Liver (tissue), 9 donors: ENCODE data around the gene RIN1. TPM values are rescaled to one million over a fixed set of nuclear protein-coding genes. Genes with fewer than 3 reads are reported as not detected.

Experiments
- DNase-seq: peaks from one replicate; pipeline ENCODE4 v3.0.0-alpha.2; 2017; ENCODE audit warnings: low spot score
- H3K27ac ChIP-seq, 2 donors: one replicate each; pipeline ENCODE4 v1.7.0; 2013; ENCODE audit warnings: inconsistent platforms in 2 of 2, low read length in 2 of 2, control low read depth in 1 of 2, low read depth in 1 of 2, mild to moderate bottlenecking in 1 of 2
- H3K27me3 ChIP-seq, 4 donors: one replicate each; pipeline versions ENCODE4 v1.6.1 to v1.7.0; 2013; ENCODE audit warnings: low read length in 3 of 4, inconsistent platforms in 1 of 4, mild to moderate bottlenecking in 1 of 4, moderate library complexity in 1 of 4; ENCODE audit not compliant: control insufficient read depth in 4 of 4, insufficient read depth in 4 of 4
- H3K36me3 ChIP-seq, 4 donors: one replicate each; pipeline versions ENCODE4 v1.6.1 to v1.7.0; 2013; ENCODE audit warnings: low read length in 3 of 4, mild to moderate bottlenecking in 3 of 4, low read depth in 1 of 4, moderate library complexity in 1 of 4; ENCODE audit not compliant: control insufficient read depth in 4 of 4, insufficient read depth in 3 of 4
- H3K4me1 ChIP-seq, 4 donors: one replicate each; pipeline versions ENCODE4 v1.6.1 to v1.7.0; 2013; ENCODE audit warnings: low read length in 3 of 4, mild to moderate bottlenecking in 3 of 4, moderate library complexity in 1 of 4; ENCODE audit not compliant: control insufficient read depth in 4 of 4, insufficient read depth in 4 of 4
- H3K4me3 ChIP-seq, 3 donors: one replicate each; pipeline versions ENCODE4 v1.6.1 to v1.7.0; 2013; ENCODE audit warnings: low read length in 3 of 3, control low read depth in 1 of 3, low read depth in 1 of 3, mild to moderate bottlenecking in 1 of 3
- H3K9ac ChIP-seq, 2 donors: one replicate each; pipeline ENCODE4 v1.7.0; 2013; ENCODE audit warnings: low read length in 2 of 2, mild to moderate bottlenecking in 2 of 2, moderate library complexity in 2 of 2, control low read depth in 1 of 2, low read depth in 1 of 2
- H3K9me3 ChIP-seq, 4 donors: one replicate each; pipeline versions ENCODE4 v1.6.1 to v1.7.0; 2013; ENCODE audit warnings: low read length in 3 of 4; ENCODE audit not compliant: control insufficient read depth in 4 of 4
- CTCF ChIP-seq: fragments of 150-350 bp; IDR thresholded peaks from 2 replicates; pipeline ENCODE4 v1.5.1; 2017; ENCODE audit warnings: improper control_type of control experiment, low read depth, low read length; ENCODE audit not compliant: missing input control
- EGR1 ChIP-seq, 2 donors: IDR thresholded peaks; 2 replicates each; pipeline ENCODE4 v1.6.1; 2016 to 2018; ENCODE audit warnings: antibody characterized with exemption in 2 of 2, low read depth in 2 of 2
- FOXA1 ChIP-seq: IDR thresholded peaks from 2 replicates; pipeline ENCODE4 v1.6.1; 2016; ENCODE audit warnings: antibody characterized with exemption
- FOXA2 ChIP-seq: IDR thresholded peaks from 2 replicates; pipeline ENCODE4 v1.6.1; 2016; ENCODE audit warnings: antibody characterized with exemption
- GABPA ChIP-seq, 2 donors: IDR thresholded peaks in 1 of 2; conservative IDR thresholded peaks in 1 of 2; 2 replicates each; pipeline ENCODE4 v1.6.1; 2016; ENCODE audit warnings: antibody characterized with exemption in 2 of 2, mild to moderate bottlenecking in 1 of 2, moderate library complexity in 1 of 2
- HNF4A ChIP-seq, 2 donors: conservative IDR thresholded peaks; 2 replicates each; pipeline ENCODE4 v1.6.1; 2016; ENCODE audit warnings: antibody characterized with exemption in 2 of 2, mild to moderate bottlenecking in 2 of 2
- HNF4G ChIP-seq: IDR thresholded peaks from 2 replicates; pipeline ENCODE4 v1.6.1; 2016; ENCODE audit warnings: antibody characterized with exemption
- JUND ChIP-seq, 2 donors: IDR thresholded peaks; 2 replicates each; pipeline ENCODE4 v1.6.1; 2016; ENCODE audit warnings: antibody characterized with exemption in 2 of 2
- MAX ChIP-seq: IDR thresholded peaks from 2 replicates; pipeline ENCODE4 v1.6.1; 2016; ENCODE audit warnings: antibody characterized with exemption
- NR2F2 ChIP-seq: IDR thresholded peaks from 2 replicates; pipeline ENCODE4 v1.6.1; 2016; ENCODE audit warnings: antibody characterized with exemption
- RAD21 ChIP-seq, 2 donors: IDR thresholded peaks; 2 replicates each; pipeline ENCODE4 v1.6.1; 2016; ENCODE audit warnings: antibody characterized with exemption in 2 of 2, mild to moderate bottlenecking in 2 of 2
- REST ChIP-seq: IDR thresholded peaks from 2 replicates; pipeline ENCODE4 v1.6.1; 2016; ENCODE audit warnings: antibody characterized with exemption, mild to moderate bottlenecking
- RXRA ChIP-seq, 2 donors: IDR thresholded peaks; 2 replicates each; pipeline ENCODE4 v1.6.1; 2017 to 2018; ENCODE audit warnings: antibody characterized with exemption in 2 of 2, mild to moderate bottlenecking in 1 of 2
- SP1 ChIP-seq: IDR thresholded peaks from 2 replicates; pipeline ENCODE4 v1.6.1; 2018; ENCODE audit warnings: antibody characterized with exemption, mild to moderate bottlenecking
- TAF1 ChIP-seq: conservative IDR thresholded peaks from 2 replicates; pipeline ENCODE4 v1.6.1; 2016; ENCODE audit warnings: antibody characterized with exemption, mild to moderate bottlenecking
- YY1 ChIP-seq: IDR thresholded peaks from 2 replicates; pipeline ENCODE4 v1.6.1; 2016; ENCODE audit warnings: antibody characterized with exemption, mild to moderate bottlenecking
- ZBTB33 ChIP-seq: IDR thresholded peaks from 2 replicates; pipeline ENCODE4 v1.6.1; 2016; ENCODE audit warnings: antibody characterized with exemption
- WGBS: extraction: QIAGEN DNeasy Blood & Tissue Kit; methylation state at CpG from one replicate; pipeline ENCODE4 v1.1.7; 2013; 5-methylcytosine and 5-hydroxymethylcytosine counted together
- polyA plus RNA-seq, 2 donors: library from polyadenylated mRNA; stranded (reverse) in 1 of 2; unstranded in 1 of 2; fragments of 200-250 nt in 1 of 2; fragments of >200 nt in 1 of 2; fragmentation: Nextera tagmentation in 1 of 2; extraction: Ambion mirVana in 1 of 2; gene quantifications; one replicate each; pipeline versions ENCODE4 v1.2.1 to v1.2.3, GENCODE V29; 2013 to 2015
- total RNA-seq, 2 donors: library from RNA; depleted of rRNA; stranded (reverse); fragments of >200 nt; gene quantifications; one replicate each; pipeline ENCODE4 v1.2.3, GENCODE V29; 2014
- TF ChIP-seq, protein P1 (sequence below): IDR thresholded peaks from 2 replicates; pipeline ENCODE4 v1.6.1; 2016; ENCODE audit warnings: antibody characterized with exemption
- donor health status: healthy.
- donor health status: healthy.
- donor health status: healthy.
- donor health status: healthy.
- donor health status: healthy.

RIN1 gene
- total and polyA plus RNA-seq, 4 donors = 0.11 to 1.1 (median 0.53) TPM

- TF ChIP-seq RAD21 (IDR thresholded peaks at IDR 0.05) = no peak
- TF ChIP-seq FOXA2 = no peak
- no peak for TF ChIP-seq TAF1
- no peak for TF ChIP-seq HNF4G
- TF ChIP-seq NR2F2 = no peak
- no peak for TF ChIP-seq FOXA1
- TF ChIP-seq ZBTB33 = no peak
- no peak for TF ChIP-seq MAX
- TF ChIP-seq HNF4A (conservative IDR thresholded peaks at IDR 0.05) = no peak
- no peak for TF ChIP-seq YY1
- TF ChIP-seq SP1 = no peak
- TF ChIP-seq, protein P1, sequence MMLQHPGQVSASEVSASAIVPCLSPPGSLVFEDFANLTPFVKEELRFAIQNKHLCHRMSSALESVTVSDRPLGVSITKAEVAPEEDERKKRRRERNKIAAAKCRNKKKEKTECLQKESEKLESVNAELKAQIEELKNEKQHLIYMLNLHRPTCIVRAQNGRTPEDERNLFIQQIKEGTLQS = no peak
- TF ChIP-seq GABPA (IDR thresholded peaks at IDR 0.05 in 1 of 2, conservative IDR thresholded peaks at IDR 0.05 in 1 of 2) = no peak
- no peak for TF ChIP-seq REST
- TF ChIP-seq RXRA (IDR thresholded peaks at IDR 0.05) = no peak
- no peak for TF ChIP-seq EGR1 (IDR thresholded peaks at IDR 0.05; ENCODE audit: low read depth in 2 of 2)
- no peak for TF ChIP-seq CTCF
- TF ChIP-seq JUND (IDR thresholded peaks at IDR 0.05) = no peak
- no peak overlapping the region for H3K27ac ChIP-seq
- no peaks in the 10 kb centered on the region for H3K27me3 ChIP-seq
- no peak for DNase-seq
- H3K9ac ChIP-seq = no peak overlapping the region
- peaks cover 5 to 25% (median 16%) of the 10 kb centered on the region in 4 donors for H3K4me1 ChIP-seq
- no peak overlapping the region for H3K4me3 ChIP-seq
- WGBS = 94% methylated on average over 6 of the region's 6 CpGs
- peaks cover 12 to 35% (median 20%) of the 10 kb centered on the region in 4 donors for H3K36me3 ChIP-seq
- no peaks in the 10 kb centered on the region for H3K9me3 ChIP-seq
These were observed 3.0 kb upstream of the RIN1 start for GRCh38 chr11:66339162-66339675.
